Hair follicular keratinocyte (primary cell): ENCODE results near the gene LRCH1. TPM values are rescaled to one million over a fixed set of nuclear protein-coding genes. Genes with fewer than 3 reads are reported as not detected.

Source experiments
- total RNA-seq: library from RNA; depleted of rRNA; stranded (reverse); fragments of >200 nt; gene quantifications from 2 replicates; pipeline ENCODE4 v1.2.3, GENCODE V29; 2015

LRCH1 gene
- 9.2 and 9.4 TPM in 2 replicates for total RNA-seq

GRCh38 chr13:46552889-46553520 is at the start of gene LRCH1:
TSS of gene LRCH1 (plus strand) at chr13:46553170. CDS start at chr13:46553397, 227 bp downstream.

GRCh38 chr13:46796515-46797474 is 243.8 kb downstream of the LRCH1 start, which contains the start of gene ESD:
TSS of gene ESD (minus strand) at chr13:46797161. CDS start at chr13:46791413, 5,748 bp downstream.

Other genes starting within 250 kb of the LRCH1 start
- 0.65 and 0.78 TPM in 2 replicates for gene RUBCNL, start 165.9 kb upstream of the LRCH1 start, total RNA-seq
- gene ESD, start 244.0 kb downstream of the LRCH1 start, total RNA-seq: 147 and 160 TPM in 2 replicates